Lung (tissue), 12 donors: ENCODE results near the gene RAD18. TPM values are rescaled to one million over a fixed set of nuclear protein-coding genes. Genes with fewer than 3 reads are reported as not detected.

ENCODE experiments used
- ATAC-seq: fragments of 200-7000 bp; cut with Tn5 transposase; one replicate; pipeline ENCODE4 v1.9.1; 2020; ENCODE audit warnings: moderate number of reproducible peaks; ENCODE audit not compliant: insufficient read depth, low FRiP score
- DNase-seq, 3 donors: peaks; one replicate each; pipeline ENCODE4 v3.0.0-alpha.2; 2013 to 2017
- H3K27ac ChIP-seq, 2 donors: one replicate each; pipeline ENCODE4 v1.5.1; 2013; ENCODE audit warnings: mild to moderate bottlenecking in 2 of 2, moderate library complexity in 2 of 2, control low read depth in 1 of 2, inconsistent platforms in 1 of 2, low read depth in 1 of 2, low read length in 1 of 2
- H3K27me3 ChIP-seq, 3 donors: one replicate each; pipeline ENCODE4 v1.5.1; 2013; ENCODE audit warnings: low read length in 2 of 3; ENCODE audit not compliant: control insufficient read depth in 3 of 3, insufficient read depth in 3 of 3
- H3K36me3 ChIP-seq, 4 donors: one replicate each; pipeline ENCODE4 v1.5.1; 2013; ENCODE audit warnings: low read length in 4 of 4, mild to moderate bottlenecking in 1 of 4, moderate library complexity in 1 of 4; ENCODE audit not compliant: control insufficient read depth in 4 of 4, insufficient read depth in 4 of 4
- H3K4me1 ChIP-seq, 5 donors: one replicate each; pipeline ENCODE4 v1.5.1; 2013; ENCODE audit warnings: low read length in 5 of 5, mild to moderate bottlenecking in 2 of 5, moderate library complexity in 1 of 5; ENCODE audit not compliant: control insufficient read depth in 5 of 5, insufficient read depth in 5 of 5
- H3K4me3 ChIP-seq: one replicate; pipeline ENCODE4 v1.5.1; 2013; ENCODE audit warnings: mild to moderate bottlenecking, control low read depth, moderate library complexity
- H3K9ac ChIP-seq, 2 donors: one replicate each; pipeline ENCODE4 v1.5.1; 2013; ENCODE audit warnings: low read length in 2 of 2, control low read depth in 1 of 2; ENCODE audit not compliant: insufficient read depth in 1 of 2
- H3K9me3 ChIP-seq, 4 donors: one replicate each; pipeline ENCODE4 v1.5.1; 2013; ENCODE audit warnings: low read length in 3 of 4, mild to moderate bottlenecking in 1 of 4, moderate library complexity in 1 of 4; ENCODE audit not compliant: control insufficient read depth in 4 of 4, insufficient read depth in 3 of 4
- CTCF ChIP-seq: IDR thresholded peaks from 2 replicates; pipeline ENCODE4 v1.5.1; 2012; ENCODE audit warnings: mild to moderate bottlenecking; ENCODE audit errors: control extremely low read depth, extremely low read depth
- WGBS, 2 donors: extraction: QIAGEN DNeasy Blood & Tissue Kit; methylation state at CpG; one replicate each; pipeline ENCODE4 v1.1.7; 2013; 5-methylcytosine and 5-hydroxymethylcytosine counted together
- polyA plus RNA-seq, 2 donors: library from polyadenylated mRNA; stranded (reverse); fragments of 200-250 nt; gene quantifications; one replicate each; pipeline ENCODE4 v1.2.1, GENCODE V29; 2013
- total RNA-seq, 2 donors: library from RNA; depleted of rRNA in 1 of 2; stranded (reverse); fragments of >200 nt in 1 of 2; gene quantifications; one replicate each; pipeline ENCODE4 v1.2.1, GENCODE V29; 2014 to 2021
- donor health status: control.
- donor health status: control.
- donor health status: Bipolar disorder and iron deficiency.
- donor health status: healthy.
- donor health status: DM: yes; HTN: yes; CAD: no.

The RAD18 gene
- total and polyA plus RNA-seq, 4 donors = 2.1 to 23.6 (median 6.3) TPM

DNA sequence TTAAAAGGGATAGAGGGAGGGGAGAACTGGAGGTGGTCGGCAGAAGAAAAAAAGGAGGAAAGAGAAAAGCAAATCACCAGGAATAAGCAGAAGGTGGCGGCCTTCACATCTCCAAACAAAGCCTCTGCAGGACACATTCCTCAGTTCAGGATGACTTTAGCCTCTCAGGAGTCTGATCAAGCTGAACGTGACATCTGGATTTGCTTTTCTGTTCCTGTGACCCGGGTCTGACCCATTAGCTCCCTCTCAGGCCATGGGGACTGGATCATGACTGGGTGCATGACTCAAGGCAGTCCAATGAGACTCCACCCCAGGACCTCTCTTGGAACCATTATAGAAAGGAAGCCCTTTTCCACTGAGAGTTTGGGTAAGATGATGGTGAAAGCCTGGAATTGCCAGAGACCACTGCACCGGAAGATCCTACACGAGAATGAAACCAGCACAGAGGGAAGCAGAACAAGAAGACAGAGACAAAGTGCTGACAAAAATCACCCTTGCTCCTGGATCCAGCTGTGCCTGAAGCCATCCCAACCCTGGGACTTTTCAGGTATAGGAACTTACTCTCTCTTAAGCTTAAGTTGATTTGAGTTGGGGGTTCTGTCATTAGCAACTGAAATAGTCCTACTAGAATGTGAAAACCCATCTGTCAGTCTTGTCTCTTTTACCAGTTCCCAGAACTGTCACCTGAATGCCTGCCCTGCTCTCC is 45.4 kb upstream of the RAD18 start:
- Histone ChIP-seq H3K36me3 (peaks cover 0 to 34% (median 15%) of the 10 kb centered on the region in 4 donors), H3K9me3 (no peaks in the 10 kb centered on the region), H3K4me3 (no peak overlapping the region), H3K9ac (no peak overlapping the region), H3K27ac (no peak overlapping the region), H3K4me1 (peaks cover 0 to 2% (median 0%) of the 10 kb centered on the region in 5 donors), H3K27me3 (no peaks in the 10 kb centered on the region)
- no peak for TF ChIP-seq CTCF
- WGBS, 2 donors = 75 to 76% methylated on average over 6 of the region's 6 CpGs
- no peak for ATAC-seq
- DNase-seq = no peak

- Histone ChIP-seq H3K27ac (no peak overlapping the region), H3K27me3 (no peaks in the 10 kb centered on the region), H3K9me3 (no peaks in the 10 kb centered on the region), H3K4me3 (no peak overlapping the region), H3K9ac (no peak overlapping the region), H3K4me1 (peaks cover 0 to 2% (median 0%) of the 10 kb centered on the region in 5 donors), H3K36me3 (peaks cover 0 to 30% (median 15%) of the 10 kb centered on the region in 4 donors)
- ATAC-seq = no peak
- no peak for DNase-seq
- no peak for TF ChIP-seq CTCF
- 76 to 85% methylated on average over 2 of the region's 2 CpGs for WGBS, 2 donors
These were observed 44.7 kb upstream of the RAD18 start for GRCh38 chr3:9007928-9008327.

DNA sequence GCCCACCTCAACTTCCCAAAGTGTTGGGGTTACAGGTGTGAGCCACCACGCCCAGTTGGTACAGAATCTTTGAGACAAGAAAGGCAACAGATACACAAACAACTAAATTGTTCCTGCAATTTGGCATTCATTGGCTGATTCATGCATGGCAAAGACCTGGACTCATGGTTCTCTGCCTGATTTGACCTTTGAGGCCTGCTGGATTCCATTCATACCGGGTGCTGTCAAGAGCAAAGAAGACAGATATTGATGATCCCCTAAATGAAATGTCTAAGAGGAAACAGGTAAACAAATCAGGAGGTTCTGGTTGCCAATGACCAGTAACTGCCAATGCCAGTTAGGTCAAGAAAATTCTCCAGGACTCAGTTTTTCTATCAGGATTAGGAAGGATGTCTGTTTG is 43.9 kb upstream of the RAD18 start:
- H3K27me3 ChIP-seq = no peaks in the 10 kb centered on the region
- no peak overlapping the region for H3K4me3 ChIP-seq
- H3K4me1 ChIP-seq = peaks cover 0 to 2% (median 0%) of the 10 kb centered on the region in 5 donors
- DNase-seq = no peak
- no peak for TF ChIP-seq CTCF
- no peak overlapping the region for H3K9ac ChIP-seq
- H3K36me3 ChIP-seq = peaks cover 0 to 27% (median 12%) of the 10 kb centered on the region in 4 donors
- no peak overlapping the region for H3K27ac ChIP-seq
- ATAC-seq = no peak
- WGBS, 2 donors = 79% methylated on average over 2 of the region's 2 CpGs
- H3K9me3 ChIP-seq = no peaks in the 10 kb centered on the region

DNA sequence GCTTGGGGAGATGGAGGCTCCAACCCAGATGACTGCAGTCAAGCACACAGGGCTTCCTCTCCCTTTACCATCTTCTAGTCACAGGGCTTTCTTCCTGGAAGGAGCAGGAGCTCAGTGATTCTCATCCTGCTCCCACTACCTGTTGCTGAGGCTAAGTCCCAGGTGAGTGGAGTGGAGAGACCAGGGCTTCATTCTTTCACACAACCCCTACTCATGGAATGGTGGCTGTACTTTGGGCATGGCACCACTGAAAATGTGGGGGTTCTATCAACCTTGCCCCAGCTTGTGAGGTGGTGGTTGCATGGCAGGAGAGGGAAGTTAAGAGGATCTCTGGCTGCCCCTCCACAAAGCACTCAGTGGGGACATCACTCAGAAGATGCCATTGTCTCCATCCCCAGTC is 36.8 kb upstream of the RAD18 start:
- peaks cover 0 to 16% (median 0%) of the 10 kb centered on the region in 5 donors for H3K4me1 ChIP-seq
- peaks cover 0 to 20% (median 3%) of the 10 kb centered on the region in 4 donors for H3K36me3 ChIP-seq
- no peak for ATAC-seq
- H3K27me3 ChIP-seq = no peaks in the 10 kb centered on the region
- H3K9ac ChIP-seq = no peak overlapping the region
- no peak overlapping the region for H3K27ac ChIP-seq
- no peak for TF ChIP-seq CTCF
- DNase-seq = no peak
- H3K4me3 ChIP-seq = no peak overlapping the region
- H3K9me3 ChIP-seq = no peaks in the 10 kb centered on the region
